AG04450 (cell line): ENCODE data around the gene ACACB. TPM values are rescaled to one million over a fixed set of nuclear protein-coding genes. Genes with fewer than 3 reads are reported as not detected.

Source experiments
- CTCF ChIA-PET: fragments of 300-600, 350-600 bp; formaldehyde crosslinking; extraction: SDS; loops from one replicate; lab custom pipeline; 2022; ENCODE audit warnings: antibody characterized with exemption, inconsistent platforms; lab: Charles Lee
- POLR2A ChIA-PET: fragments of 350-600 bp; formaldehyde crosslinking; extraction: SDS; loops from one replicate; lab custom pipeline; 2021; ENCODE audit warnings: antibody characterized with exemption, inconsistent platforms; lab: Yijun Ruan, JAX
- DNase-seq: peaks from one replicate; pipeline ENCODE4 v3.0.0-alpha.2; 2011; ENCODE audit warnings: low read depth, low spot score
- H3K27ac ChIP-seq: one replicate; pipeline ENCODE4 v1.5.1; 2012; ENCODE audit warnings: low read depth, low read length, control low read depth
- H3K27me3 ChIP-seq: one replicate; pipeline ENCODE4 v1.6.0; 2012; ENCODE audit warnings: low read length; ENCODE audit not compliant: control insufficient read depth, insufficient read depth
- H3K4me3 ChIP-seq: 2 replicates; pipeline ENCODE4 v1.5.1; 2011; ENCODE audit warnings: mild to moderate bottlenecking, low read depth, low read length, control low read depth
- H3K9me3 ChIP-seq: 2 replicates; pipeline ENCODE4 v1.5.1; 2012; ENCODE audit warnings: low read length; ENCODE audit not compliant: control insufficient read depth, insufficient read depth
- polyA plus RNA-seq: library from polyadenylated mRNA; depleted of rRNA; stranded (reverse); fragments of >200 nt; gene quantifications from 2 replicates; pipeline ENCODE4 v1.2.3, GENCODE V29; 2011
- TF ChIP-seq, protein P1 (sequence below): IDR thresholded peaks from 2 replicates; pipeline ENCODE4 v1.5.1; 2011; ENCODE audit warnings: low read depth, low read length, control low read depth, inconsistent platforms

Gene ACACB
- polyA plus RNA-seq, 1 experiment, result 3.2 TPM

DNA sequence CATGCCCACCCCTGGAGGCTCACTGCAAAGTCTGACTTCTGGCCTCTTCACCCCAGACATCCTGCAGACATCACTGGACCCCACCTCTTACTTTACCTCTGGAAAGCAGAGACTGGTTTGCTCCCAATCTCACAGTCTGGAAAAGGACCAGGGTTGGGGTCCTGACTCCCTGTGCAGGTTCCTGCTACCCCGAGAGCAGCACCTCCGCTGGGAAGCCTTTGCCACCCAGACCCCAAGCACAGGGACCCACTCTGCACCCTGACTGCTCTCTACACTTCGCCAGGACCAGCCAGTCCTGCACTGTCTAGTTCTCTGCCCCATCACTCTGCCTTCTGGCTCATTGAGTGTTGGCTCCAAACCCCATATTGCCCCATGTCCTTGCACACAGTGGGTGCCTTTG lies 176.7 kb downstream of the ACACB start:
- POLR2A ChIA-PET, result no interaction called here
- H3K4me3 ChIP-seq, result no peak overlapping the region
- CTCF ChIA-PET, result interaction anchor here (1.4 kb wide), 1 partner anchor 100 kb away, joined by 3 read pairs; no protein-coding TSS in a partner anchor
- H3K9me3 ChIP-seq, result no peaks in the 10 kb centered on the region
- peaks cover 9% of the 10 kb centered on the region for H3K27me3 ChIP-seq
- no peak for DNase-seq
- TF ChIP-seq, protein P1, sequence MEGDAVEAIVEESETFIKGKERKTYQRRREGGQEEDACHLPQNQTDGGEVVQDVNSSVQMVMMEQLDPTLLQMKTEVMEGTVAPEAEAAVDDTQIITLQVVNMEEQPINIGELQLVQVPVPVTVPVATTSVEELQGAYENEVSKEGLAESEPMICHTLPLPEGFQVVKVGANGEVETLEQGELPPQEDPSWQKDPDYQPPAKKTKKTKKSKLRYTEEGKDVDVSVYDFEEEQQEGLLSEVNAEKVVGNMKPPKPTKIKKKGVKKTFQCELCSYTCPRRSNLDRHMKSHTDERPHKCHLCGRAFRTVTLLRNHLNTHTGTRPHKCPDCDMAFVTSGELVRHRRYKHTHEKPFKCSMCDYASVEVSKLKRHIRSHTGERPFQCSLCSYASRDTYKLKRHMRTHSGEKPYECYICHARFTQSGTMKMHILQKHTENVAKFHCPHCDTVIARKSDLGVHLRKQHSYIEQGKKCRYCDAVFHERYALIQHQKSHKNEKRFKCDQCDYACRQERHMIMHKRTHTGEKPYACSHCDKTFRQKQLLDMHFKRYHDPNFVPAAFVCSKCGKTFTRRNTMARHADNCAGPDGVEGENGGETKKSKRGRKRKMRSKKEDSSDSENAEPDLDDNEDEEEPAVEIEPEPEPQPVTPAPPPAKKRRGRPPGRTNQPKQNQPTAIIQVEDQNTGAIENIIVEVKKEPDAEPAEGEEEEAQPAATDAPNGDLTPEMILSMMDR, result no peak
- no peak overlapping the region for H3K27ac ChIP-seq

DNA sequence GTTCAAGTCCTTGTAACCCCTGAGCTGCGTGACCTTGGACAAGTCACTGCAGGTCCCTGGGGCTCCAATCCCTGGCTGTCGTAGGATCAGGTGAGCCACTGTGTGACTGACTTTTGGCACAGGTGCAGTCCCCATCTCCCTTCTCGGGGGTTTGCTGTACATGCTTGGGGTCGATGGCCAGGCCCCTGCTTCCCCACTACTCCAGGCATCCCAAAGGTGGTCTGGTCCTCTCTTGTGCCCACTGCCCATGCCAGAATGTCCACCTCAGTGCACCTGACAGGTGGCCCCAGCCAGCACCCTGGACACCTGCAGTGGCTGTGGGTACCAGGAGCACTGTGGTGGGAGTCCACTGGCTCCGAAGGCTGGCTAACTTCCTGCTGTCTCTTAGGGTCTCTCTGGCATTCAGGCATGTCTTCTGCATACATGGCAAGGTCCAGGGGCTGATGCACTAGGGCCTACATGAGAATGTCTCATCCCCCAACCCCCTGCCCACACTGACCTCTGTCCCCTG lies 178.0 kb downstream of the ACACB start:
- no peak overlapping the region for H3K27ac ChIP-seq
- TF ChIP-seq, protein P1, result no peak
- no peak for DNase-seq
- H3K9me3 ChIP-seq, result no peaks in the 10 kb centered on the region
- peaks cover 9% of the 10 kb centered on the region for H3K27me3 ChIP-seq
- H3K4me3 ChIP-seq, result no peak overlapping the region
- ChIA-PET CTCF (no interaction called here), POLR2A (no interaction called here)

GRCh38 chr12:109295764-109296425 lies 179.5 kb downstream of the ACACB start:
- POLR2A ChIA-PET, result no interaction called here

DNA sequence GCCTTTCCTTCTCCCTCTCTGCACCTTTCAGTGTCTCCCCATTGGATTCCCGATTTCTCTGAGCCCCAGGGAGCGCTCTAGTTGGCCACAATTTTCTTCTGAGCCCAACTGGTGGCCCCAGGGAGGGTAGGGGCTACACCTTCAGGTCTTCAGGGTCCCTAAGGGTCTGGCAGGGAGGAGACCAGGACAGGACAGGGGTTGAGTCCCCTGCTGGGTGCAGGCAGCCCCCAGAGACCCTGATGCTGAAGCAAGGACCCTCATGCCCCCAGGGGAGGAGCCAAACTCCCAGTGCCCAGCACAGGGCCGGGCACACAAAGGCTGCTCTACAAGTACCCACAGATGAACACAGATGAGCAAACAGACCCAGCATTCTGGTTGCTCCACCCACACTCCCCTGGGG lies 180.0 kb downstream of the ACACB start:
- CTCF ChIA-PET, result no interaction called here
- POLR2A ChIA-PET, result no interaction called here
- DNase-seq, result no peak
- Histone ChIP-seq H3K9me3 (no peaks in the 10 kb centered on the region), H3K4me3 (no peak overlapping the region), H3K27ac (no peak overlapping the region), H3K27me3 (peaks cover 11% of the 10 kb centered on the region)
- TF ChIP-seq, protein P1, result no peak

More at GRCh38 chr12:109295764-109296425, 179.5 kb downstream of the ACACB start:
- TF ChIP-seq, protein P1, result no peak
- no peak overlapping the region for H3K27ac ChIP-seq
- DNase-seq, result no peak
- no peaks in the 10 kb centered on the region for H3K9me3 ChIP-seq
- peaks cover 10% of the 10 kb centered on the region for H3K27me3 ChIP-seq
- CTCF ChIA-PET, result no interaction called here
- no peak overlapping the region for H3K4me3 ChIP-seq

DNA sequence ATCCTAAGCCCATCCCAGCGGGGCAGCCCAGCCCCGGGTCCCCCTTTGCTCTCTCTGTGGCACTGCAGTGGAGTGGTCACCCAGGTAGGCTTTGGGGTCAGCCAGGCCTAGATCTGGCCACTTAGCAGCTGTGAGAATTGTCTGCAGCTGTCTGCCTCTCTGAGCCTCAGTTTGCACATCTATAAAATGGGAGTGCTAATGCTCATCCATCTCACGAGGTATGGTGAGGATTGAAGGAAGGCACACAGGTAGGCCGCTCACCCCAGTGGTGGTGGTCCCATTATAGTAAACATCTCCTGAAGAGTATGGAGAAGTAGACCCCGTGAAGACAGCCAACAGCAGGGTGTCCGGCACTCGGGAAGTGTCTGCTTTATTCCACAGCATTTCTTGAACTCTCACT lies 183.5 kb downstream of the ACACB start:
- Histone ChIP-seq H3K27ac (no peak overlapping the region), H3K4me3 (no peak overlapping the region), H3K9me3 (no peaks in the 10 kb centered on the region), H3K27me3 (peaks cover 20% of the 10 kb centered on the region)
- POLR2A ChIA-PET, result no interaction called here
- CTCF ChIA-PET, result no interaction called here
- TF ChIP-seq, protein P1, result no peak
- no peak for DNase-seq
